22Rv1 (cell line): ENCODE data around the gene RSU1.
"Not testable (repeated sequence)": the region's sequence is repeated elsewhere in the genome, so short reads cannot be mapped to it uniquely, and the experiment has no call there.

ENCODE experiments used
- H3K27ac ChIP-seq: fragments of 450-650 bp; 2 replicates; pipeline ENCODE4 v1.5.1; 2017
- ZFX ChIP-seq: fragments of 450-650 bp; IDR thresholded peaks from 2 replicates; pipeline ENCODE4 v1.6.1; 2017; ENCODE audit warnings: antibody characterized with exemption, borderline replicate concordance
- TF ChIP-seq, protein P1 (sequence below): fragments of 450-650 bp; IDR thresholded peaks from 2 replicates; pipeline ENCODE4 v1.5.1; 2017; ENCODE audit warnings: mild to moderate bottlenecking

RSU1 gene

DNA sequence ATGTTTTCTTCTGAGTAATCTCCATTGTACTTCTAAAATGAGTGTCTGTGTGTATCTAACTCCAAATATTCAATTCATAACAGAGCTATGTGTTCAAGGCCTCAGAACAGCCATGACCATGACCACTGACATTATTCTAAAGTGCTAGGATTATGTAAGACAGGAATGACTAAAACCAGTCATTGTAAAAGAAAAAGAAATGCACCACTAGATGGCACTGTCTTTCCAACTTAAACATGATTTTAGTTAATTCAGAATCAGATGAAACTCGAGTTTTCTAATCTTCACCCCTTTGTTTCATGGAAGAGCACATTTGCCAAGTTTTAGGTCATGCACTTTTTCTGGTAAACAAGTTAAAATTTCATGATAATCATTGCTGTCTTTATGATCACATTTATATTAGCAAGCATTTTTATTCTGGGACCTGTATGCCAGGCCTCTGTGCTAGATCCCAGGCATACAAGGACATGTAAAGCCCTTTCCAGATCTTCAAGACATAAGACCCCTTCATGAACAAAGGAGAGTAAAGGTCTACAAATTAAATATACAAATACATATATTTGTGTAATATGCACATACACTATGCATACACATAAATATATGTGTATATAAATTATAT lies 26.1 kb upstream of the RSU1 start:
- TF ChIP-seq ZFX = no peak
- TF ChIP-seq, protein P1, sequence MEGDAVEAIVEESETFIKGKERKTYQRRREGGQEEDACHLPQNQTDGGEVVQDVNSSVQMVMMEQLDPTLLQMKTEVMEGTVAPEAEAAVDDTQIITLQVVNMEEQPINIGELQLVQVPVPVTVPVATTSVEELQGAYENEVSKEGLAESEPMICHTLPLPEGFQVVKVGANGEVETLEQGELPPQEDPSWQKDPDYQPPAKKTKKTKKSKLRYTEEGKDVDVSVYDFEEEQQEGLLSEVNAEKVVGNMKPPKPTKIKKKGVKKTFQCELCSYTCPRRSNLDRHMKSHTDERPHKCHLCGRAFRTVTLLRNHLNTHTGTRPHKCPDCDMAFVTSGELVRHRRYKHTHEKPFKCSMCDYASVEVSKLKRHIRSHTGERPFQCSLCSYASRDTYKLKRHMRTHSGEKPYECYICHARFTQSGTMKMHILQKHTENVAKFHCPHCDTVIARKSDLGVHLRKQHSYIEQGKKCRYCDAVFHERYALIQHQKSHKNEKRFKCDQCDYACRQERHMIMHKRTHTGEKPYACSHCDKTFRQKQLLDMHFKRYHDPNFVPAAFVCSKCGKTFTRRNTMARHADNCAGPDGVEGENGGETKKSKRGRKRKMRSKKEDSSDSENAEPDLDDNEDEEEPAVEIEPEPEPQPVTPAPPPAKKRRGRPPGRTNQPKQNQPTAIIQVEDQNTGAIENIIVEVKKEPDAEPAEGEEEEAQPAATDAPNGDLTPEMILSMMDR = peak; percentile 67

DNA sequence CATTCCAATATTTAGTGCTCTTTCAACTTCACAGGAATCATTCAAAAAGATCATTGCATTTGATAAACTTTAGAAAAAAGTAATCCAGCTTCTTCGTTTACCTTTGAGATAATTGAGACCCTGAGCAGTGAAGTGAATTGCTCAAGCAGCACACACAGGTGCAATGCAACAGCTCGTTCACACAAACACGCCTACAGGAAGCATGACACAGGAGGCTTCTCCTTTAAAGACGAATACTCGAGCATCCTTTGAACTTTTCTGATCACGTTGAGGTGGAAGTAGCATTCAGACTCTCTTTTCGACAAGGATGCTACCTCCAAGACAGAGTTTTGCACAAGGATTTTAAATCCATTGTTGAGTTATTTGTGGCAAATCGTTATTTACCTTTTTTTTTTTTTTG lies 18.0 kb upstream of the RSU1 start:
- TF ChIP-seq, protein P1 = no peak
- TF ChIP-seq ZFX = no peak
- no peak overlapping the region for H3K27ac ChIP-seq

More for the DNA sequence above, 26.1 kb upstream of the RSU1 start:
- no peak overlapping the region for H3K27ac ChIP-seq

DNA sequence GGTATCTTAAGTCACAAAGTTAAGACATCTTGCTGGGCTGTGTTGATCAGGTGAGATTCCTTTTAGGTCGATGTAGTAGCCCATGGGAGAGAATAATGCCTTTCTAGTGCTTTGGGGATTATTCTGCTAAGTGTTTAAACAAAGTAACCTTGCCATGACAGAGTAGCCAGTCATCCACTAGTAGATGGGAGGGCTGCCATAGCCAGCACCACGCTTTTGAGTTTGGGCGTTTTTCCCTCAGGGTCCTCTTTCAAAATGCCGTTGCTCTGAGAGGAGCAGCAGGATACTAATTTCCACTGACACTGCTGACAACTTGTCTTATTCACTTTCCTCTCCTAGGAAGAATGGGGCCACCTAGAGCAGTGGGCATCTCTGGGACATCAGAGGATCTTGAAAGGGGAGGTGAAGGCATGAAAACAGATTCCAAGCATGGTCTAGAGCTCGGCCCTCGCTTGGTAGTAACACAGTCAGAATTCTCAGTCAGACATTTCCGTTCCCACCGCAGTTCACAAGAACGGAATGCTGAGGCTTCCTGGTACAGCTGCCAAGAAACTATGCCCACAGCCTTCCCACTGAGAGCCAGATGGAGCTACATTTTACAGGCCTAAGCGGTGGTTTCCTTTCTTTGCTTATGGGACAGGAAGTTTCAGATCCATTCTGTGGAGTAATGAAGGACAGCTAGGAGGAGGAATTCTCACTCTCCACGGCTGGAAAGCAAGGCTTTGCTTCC lies 15.3 kb upstream of the RSU1 start:
- no peak overlapping the region for H3K27ac ChIP-seq
- TF ChIP-seq ZFX = no peak
- TF ChIP-seq, protein P1 = no peak

DNA sequence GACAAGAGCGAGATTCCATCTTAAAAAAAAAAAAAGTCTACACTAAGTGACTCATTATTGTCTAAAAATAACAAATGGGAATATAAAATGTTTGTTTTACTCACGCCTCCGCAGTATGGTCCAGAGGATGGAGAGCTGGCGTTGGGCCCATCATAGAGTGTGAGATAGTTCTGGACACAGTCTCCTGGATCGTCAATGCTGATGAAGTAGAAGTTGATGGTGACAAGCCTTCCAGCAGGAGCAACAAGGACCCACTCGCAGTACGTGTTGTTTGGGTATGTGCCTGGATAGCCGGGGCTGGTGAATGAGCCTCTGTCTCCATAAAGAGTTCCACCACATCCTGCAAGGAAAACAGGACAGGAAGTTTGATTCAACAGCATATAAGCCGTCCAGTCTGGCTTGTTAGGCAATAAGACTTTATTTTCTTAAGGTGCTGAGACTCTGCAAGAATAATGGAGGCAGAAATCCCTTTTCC lies 11.5 kb upstream of the RSU1 start:
- TF ChIP-seq ZFX = no peak
- TF ChIP-seq, protein P1 = no peak
- no peak overlapping the region for H3K27ac ChIP-seq

DNA sequence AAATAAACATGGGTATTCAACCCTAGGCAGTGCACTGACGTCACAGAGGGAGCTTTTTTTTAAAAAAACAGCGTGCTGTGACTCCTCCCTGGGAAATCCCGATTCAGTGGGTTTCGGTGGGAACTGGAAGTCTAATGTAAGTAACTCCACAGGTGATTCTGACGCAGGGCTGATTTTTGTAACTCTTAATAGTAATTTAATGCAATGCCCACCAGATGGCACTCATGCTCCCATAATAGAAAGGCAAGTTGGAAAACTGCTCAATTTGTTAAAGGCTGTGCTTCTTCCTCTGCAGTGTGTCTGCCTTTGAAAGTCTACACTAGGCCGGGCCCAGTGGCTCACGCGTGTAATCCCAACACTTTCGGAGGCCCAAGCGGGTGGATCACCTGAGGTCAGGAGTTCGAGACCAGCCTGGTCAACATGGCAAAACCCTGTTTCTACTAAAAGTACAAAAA lies 10.9 kb upstream of the RSU1 start:
- TF ChIP-seq ZFX = no peak
- TF ChIP-seq, protein P1 = peak; percentile 63
- H3K27ac ChIP-seq = no peak overlapping the region

DNA sequence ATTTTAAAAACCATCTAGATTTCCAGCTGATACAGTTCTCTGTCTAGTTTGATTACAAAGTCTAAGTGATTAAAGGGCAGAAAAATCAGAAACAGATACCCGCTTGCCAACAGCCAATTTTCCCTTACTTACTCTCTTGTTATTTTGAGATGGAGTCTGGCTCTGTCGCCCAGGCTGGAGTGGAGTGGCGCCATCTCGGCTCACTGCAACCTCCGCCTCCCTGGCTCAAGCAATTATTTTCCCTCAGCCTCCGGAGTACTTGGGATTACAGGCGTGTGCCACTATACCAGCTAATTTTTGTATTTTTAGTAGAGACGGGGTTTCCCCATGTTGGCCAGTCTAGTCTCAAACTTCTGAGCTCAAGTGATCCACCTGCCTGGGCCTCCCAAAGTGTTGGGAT lies 10.2 kb upstream of the RSU1 start:
- not testable (repeated sequence) for H3K27ac ChIP-seq

DNA sequence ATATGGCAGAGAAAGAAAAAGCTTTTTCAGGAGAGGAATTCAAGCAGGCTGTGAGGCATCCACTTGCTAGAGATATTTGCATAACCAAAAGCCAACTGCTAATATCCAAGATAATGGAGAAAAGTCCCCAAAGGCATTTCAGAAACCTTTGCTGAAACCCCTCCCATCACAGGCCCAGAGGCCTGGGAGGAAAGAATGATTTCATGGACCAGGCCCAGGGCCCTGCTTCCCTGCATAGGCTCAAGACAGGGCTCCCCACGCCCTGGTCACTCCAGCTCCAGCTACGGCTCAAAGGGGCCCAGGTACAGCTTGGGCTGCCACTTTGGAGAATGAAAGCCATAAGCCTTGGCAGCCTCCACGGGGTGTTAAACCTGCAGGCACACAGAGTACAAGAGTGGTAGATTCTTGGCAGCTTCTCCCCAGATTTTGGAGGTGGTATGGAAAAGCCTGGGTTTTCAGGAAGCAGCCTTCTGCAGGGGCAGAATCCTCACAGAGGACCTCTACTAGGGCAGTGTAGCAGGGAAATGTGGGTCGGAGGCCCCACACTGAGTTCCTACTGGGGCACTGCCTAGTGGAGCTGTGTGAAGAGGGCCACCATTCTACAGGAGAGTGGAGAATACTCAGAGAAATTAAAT lies 5.6 kb upstream of the RSU1 start:
- TF ChIP-seq ZFX = no peak
- TF ChIP-seq, protein P1 = no peak

More for the DNA sequence above, 5.6 kb upstream of the RSU1 start:
- no peak overlapping the region for H3K27ac ChIP-seq
